C1 segment of cervical spinal cord (tissue), 14 donors: ENCODE measurements around the gene SMARCB1.

Experiments
- DNase-seq, 14 donors: peaks; one replicate each; lab custom pipeline; 2025; lab: John Stamatoyannopoulos, UW

SMARCB1 gene

DNA sequence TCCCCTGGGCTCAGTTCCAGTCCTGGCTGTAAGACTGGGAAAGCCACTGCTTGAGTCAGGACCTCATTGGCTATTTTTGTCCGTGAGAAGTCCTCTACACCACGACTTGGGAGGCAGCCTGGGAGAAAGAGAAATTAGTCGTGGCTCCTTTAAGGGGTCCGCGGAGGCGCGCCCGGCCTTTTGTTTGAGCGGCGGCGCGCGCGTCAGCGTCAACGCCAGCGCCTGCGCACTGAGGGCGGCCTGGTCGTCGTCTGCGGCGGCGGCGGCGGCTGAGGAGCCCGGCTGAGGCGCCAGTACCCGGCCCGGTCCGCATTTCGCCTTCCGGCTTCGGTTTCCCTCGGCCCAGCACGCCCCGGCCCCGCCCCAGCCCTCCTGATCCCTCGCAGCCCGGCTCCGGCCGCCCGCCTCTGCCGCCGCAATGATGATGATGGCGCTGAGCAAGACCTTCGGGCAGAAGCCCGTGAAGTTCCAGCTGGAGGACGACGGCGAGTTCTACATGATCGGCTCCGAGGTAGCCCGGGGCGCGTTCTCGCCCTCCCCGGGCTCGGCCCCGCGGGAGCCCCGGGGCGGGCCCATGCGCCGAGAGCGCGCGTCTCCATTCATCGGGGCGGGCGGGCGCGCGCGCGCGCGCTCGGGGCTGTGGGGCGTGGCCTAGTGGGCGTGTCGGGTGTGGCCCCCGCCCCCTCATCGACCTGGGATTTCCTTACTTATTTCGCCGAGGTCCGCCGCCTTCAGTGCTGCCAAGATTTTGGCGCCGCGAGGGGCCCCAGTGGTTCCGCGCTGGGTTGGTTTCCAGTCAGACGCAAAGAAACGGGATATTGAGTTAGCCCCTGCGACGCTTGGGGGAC, at the start of gene SMARCB1:
Gene SMARCB1 (plus strand): TSS at position 215 of the 848 bp plus-strand sequence. CDS start 204 bp downstream, at position 419.
- DNase-seq, result peak in 13 of 14 donors; percentile 31 to 88 (median 75)

DNA sequence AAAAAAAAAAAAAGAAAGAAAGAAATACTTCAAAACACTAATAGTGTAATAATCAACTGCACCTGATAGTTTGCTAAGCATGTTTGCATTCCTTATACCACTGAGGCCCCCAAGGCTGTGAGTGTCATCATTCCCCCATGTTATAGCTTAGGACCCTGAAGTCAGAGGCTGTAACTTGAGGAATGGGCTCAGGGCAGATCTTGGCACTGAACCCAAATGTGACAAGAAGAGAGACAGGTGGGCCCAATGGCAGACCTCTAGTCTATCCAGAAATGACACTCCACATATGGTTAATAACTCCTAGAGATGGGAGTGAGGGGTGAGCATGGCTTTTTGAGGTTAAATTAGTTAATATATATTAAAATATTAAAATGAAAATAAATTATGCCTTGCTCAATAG, 49.1 kb upstream of the SMARCB1 start:
- DNase-seq, result no peak

DNA sequence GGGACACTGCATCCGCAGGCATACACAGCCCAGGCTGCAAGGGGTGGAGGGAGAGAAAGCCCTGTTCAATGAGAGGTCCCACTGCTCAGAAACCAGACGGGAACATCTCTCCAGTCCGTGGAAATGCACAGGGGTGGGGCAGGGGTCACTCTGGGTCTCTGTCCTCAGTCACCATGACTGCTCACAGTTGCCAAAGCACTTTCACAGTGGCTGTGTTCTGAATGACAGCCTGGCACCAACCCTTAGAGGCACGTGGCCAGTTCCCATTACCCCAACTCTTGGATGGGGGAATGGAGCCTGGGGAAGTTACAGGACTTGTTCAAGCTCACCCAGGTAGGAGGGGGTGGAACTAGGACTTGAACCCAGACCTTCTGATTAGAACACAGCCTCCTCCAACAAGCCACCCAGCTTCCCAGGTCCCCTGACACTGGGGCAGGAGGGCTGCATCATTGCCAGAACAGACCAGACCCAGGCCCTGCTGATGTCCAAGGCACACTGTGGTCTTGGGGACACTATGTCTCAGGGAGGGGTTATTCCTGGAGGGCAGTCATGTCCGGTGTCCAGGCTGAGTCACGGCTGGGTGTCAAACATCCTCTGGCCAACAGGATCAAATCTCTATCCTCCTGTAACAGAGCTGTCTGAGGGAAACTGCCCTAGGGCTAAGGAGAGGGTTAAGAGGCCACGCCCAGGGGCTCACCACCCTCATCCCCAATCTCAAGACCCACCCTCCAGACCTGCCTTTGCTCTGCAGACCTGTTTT, 44.1 kb upstream of the SMARCB1 start:
- peak in 1 of 14 donors; percentile 61 for DNase-seq

DNA sequence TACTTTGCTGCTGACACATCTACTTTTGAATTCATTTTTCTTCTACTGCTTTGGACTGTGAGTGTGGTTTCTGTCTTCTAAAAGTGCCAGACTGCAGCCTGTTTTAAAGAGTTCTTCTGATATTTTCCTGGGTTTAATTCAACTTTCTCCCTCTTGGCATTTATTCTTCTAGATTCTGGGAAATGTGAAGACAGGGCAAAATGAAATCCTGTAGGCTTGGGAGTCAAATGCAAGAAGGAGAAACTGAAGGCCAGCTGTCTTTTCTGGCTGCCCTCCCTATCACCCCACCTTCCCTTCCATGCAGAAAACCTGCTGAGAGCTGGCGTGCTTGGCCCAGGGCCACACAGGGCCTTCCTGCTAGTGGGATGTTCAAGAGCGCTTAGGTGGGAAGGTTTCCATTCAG, 43.5 kb upstream of the SMARCB1 start:
- peak in 1 of 14 donors; percentile 56 for DNase-seq

DNA sequence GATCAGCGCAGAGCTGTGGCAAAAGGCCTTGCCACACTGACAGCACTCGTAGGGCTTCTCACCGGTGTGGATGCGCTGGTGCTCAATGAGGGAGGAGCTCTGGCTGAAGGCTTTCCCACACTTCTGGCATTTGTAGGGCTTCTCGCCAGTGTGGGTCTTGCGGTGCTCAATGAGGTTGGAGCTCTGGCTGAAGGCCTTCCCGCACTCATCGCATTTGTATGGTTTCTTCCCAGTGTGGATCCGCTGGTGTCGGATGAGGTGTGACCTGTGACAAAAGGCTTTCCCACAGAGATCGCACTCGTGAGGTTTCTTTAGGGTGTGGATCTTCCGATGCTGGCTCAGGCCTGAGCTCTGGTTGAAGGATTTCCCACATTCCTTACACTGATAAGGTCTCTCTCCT, 42.8 kb upstream of the SMARCB1 start:
- no peak for DNase-seq

DNA sequence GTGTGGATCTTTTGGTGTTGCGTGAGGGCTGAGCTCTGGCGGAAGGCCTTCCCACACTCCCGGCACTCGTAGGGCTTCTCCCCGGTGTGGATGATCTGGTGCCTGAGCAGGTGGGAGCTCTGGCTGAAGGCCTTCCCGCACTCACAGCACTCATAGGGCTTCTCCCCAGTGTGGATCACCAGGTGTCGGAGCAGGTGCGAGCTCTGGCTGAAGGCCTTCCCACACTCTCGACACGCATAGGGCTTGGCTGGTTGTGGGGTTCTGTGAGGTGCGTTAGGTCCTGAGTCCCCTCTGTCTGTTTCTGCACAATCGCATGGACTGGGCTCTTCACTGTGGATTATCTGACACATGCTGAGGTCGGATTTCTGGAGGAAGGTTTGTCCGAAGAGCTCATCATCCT, 42.3 kb upstream of the SMARCB1 start:
- no peak for DNase-seq

DNA sequence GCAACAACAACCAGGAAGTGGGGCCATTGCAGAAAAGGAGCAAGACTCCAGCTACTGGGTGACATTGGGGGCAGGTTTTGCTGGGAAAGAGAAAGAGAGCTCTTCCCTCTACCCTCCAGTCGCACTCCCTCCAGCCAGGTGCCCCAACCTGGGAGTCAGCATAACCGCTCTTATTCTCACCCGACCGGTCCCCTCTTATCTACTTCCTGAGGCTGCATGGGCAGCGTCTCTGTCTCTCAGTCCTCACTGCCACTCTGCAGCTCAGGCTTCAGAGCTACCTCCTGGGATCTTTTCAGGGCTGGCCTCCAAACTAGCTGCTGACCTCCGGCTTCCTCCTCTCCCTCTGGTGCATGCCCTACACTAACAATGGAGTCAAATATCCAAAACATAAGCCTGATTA, 41.0 kb upstream of the SMARCB1 start:
- no peak for DNase-seq

DNA sequence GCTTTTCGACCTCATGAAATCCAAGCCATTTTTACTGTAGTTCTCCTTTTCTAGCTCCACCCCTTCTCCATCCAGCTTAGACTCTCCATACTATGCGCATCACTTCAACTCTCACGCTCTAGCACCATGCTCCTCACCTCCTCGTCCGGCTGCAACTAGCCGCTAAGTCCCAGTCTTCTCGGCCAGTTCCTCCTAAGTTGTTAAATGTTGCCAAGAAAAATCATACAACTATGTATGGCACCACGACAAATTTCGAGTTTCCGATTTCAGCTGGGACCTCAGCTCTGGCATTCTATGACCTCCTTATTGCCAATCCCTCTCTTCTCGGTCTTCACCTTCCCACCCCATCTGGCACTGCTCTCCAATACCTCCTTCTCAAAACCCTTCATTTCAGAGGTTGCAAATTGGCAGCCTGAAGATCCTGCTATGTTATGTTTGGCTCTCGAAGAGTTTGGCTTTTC, 36.9 kb upstream of the SMARCB1 start:
- DNase-seq, result no peak

DNA sequence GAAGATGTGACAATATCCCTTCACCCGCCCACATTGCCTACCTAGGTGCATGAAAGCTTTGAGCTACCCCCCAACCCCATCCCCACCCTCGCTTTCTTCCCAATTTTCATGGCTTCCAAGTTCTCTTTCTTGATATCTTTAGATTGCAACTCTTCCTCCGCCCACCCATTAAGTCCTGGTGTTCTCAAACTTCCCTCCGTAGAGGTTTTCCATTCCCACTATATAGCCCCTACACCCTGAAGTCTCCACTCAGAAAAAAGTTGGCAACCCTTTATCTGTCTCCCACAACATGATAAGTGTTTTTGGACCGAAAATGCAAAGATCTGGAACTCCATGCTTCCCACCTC, 36.4 kb upstream of the SMARCB1 start:
- DNase-seq, result no peak

DNA sequence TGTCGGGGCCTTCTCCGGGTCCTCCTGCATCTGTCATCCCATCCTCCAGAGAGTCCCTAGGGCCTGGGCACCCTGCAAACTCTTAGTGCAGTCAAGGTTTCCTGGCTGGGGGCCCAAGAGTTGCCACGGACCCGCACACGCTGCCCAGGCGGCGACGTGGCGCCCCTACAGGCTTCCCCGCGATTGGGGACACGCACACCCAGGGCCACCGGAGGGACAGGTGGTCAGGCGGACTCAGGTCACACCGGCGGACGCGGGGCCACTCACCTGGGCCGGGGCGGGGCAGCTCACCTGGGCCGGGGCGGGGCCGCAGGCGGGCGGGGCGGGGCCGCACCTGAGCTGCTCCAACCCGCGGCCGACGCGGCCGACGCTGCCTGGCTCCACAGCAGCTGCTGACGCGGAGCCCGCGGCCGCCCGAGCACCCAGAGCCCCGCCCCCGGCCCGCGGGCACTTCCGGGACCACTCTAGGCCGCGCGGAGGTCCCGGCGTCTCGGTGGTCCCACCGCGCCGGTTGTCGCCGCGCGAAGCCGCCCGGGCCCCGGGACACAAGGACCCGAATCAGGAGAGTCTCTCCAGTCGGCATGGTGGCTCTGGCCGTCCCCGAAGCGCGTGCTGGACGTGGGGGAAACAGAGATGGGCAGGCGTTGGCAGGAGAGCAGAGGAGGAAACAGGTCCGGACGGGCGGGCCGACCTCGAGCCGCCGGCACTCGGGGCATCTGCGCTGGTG, 35.9 kb upstream of the SMARCB1 start, which contains the start of gene ZNF70:
Gene ZNF70 (minus strand): TSS at position 399 of the 727 bp plus-strand sequence. CDS start 5,972 bp downstream, outside the sequence.
- peak in 13 of 14 donors; percentile 28 to 84 (median 61) for DNase-seq

DNA sequence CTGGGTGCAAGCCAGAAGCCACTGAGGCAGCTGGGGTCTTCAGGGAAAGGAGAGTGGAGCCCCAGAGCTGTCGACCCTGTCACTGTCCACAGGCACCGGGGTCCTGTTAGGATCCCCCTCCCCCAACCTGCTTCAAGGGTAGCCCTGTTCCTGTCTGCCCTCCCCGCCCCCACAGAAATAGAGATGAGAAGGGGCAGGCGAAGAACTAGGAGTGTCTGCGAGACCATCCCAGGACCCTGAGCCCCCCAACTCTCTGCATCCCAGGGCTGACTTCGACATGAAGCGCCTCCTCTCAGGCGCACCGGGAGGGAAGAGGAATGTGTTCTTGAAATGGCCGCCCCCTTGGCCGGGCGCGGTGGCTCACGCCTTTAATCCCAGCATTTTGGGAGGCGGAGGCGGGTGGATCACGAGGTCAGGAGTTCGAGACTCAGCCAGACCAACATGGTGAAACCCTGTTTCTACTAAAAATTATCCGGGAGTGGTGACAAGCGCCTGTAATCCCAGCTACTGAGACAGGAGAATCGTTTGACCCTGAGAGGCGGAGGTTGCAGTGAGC, 35.2 kb upstream of the SMARCB1 start:
- DNase-seq, result peak in 3 of 14 donors; percentile 58 to 60 (median 59)

DNA sequence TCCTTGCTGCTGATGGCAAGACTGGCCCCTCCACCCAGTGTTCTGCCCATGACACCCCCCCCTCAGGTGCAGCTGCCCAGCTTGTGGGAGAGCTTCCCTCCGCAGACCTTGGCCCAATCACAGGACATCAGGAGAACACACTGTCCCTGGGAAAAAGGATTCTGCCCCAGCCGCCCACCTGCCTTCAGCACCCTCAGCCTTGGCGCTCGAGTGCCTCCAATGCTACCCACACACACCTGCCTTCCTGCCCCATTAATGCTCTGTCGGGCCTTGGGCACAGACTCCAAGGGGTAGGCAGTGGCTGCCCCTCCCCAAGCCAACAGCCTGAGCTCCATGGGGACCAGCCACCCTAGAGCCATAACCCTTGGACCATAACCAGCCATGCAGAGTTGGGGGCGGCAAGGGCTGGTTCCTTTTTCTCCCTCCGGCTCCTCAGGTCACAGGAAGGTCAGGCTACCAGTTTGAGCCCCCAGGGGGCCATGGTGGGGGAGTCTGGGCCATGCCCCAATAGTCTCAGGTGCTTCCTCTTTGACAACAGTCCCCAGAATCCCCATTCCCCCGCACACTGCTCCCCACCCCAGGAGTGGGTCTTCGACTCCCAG, 34.6 kb upstream of the SMARCB1 start:
- DNase-seq, result no peak

DNA sequence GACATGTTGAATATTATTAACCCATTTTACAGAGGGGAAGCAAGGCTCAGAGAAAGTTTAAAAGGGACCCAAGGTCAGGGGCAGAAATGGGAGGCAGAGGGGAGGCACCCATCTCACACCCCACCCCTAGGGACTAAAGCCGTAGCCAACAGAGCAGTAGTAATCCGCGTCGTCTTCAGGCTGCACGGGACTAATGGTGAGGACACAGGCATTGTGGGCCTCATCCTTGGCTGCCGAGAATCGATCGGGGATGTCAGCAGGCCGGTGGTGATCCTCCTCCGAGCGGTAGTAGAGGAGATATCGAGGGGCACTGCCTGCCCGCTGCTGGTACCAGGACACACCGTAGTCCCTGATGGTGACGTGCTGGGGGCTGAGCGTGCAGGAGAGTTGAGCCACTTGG, 34.0 kb upstream of the SMARCB1 start:
- DNase-seq, result no peak

DNA sequence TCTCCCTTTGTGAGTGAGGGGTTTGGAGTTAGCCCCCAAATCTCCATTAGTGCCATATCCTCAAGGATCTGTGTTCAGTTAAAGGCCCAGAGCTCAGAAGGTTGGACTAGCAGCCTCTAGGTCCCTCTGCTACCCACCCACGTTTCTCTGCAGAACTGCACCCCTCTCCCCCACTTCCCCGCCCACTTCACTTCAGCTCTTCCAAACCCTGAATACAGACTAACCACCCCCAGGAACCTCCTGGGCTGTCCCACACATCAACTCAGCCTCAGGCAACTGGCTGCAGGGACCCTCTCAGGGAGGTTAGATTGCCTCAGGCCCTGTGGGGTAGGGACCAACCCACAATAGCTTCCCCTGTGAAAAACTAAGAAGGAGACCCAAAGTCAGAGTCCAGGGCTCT, 33.4 kb upstream of the SMARCB1 start:
- DNase-seq, result no peak

DNA sequence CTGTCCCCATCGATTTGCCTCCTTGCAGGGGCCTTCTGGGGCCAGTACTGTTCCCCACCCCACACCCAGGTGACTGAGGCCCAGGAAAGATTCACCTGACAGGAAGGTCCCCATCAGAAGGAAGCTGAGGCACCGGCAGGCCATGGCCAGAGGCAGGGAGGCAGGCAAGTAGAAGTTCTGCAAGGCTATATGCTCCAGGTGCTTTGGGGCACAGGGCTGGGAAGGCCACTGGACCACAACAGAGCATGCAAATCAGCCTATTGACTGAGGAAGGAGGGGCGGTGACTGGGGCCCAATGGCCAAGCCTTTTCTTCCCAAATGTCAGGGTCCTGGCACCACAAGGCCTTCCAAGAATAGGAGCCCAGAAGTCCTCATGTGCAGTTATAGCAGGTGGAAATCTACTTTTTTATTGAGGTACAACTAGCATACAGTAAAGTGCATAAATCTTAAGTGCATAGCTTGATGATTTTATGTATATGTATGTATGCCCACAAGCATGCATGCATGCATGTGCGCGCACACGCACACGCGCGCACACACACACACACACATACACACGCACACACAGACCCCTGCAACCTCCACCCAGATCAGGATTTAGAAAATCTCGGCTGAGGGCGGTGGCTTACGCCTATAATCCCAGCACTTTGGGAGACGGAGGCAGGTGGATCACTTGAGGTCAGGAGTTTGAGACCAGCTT, 32.4 kb upstream of the SMARCB1 start, which contains the start of gene VPREB3:
Gene VPREB3 (minus strand): TSS at position 206 of the 700 bp plus-strand sequence. CDS start 62 bp downstream, at position 144.
- DNase-seq, result no peak

DNA sequence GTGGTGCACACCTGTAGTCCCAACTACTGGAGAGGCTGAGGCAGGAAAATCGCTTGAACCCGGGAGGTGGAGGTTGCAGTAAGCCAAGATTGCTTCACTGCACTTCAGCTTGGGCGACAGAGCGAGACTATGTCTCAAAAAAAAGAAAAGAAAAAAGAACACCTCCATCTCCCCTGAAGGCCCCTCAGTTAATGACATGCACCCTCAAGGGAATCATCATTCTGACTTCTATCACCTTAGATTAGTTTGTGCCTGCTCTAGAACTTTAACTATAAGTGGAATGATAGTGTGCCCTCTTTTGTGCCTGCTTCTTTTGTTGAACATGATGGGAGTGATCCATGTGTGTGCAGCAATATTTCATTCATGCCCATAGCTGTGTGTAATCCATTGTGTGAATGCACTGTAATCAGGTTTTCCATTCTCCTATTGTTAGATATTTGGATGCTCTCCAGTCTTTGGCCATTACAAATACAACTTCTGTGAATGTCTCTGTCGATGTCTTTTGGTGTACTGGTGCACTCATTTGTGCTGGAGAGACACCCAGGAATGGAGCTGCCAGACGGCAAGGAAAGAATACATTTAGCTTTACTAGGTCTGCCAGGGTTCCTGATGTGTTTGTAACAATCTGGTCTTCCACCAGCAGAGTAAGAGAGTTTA, 31.7 kb upstream of the SMARCB1 start:
- no peak for DNase-seq

DNA sequence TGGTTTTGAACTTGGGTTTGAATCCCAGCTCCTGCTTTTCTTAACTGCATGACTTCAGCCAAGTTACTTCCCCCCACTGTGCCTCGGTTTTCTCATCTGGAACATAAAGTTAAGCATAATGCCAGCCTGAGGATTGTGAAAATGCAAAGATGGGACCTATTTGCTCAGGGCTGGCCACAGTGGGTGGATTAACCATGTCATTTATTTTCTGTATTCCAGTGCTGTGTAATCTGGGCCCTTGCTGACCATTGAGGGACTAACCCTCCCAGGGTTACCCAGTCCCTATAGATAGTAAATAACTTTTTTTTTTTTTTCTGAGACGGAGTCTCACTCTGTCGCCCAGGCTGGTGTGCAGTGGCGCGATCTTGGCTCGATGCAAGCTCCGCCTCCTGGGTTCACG, 31.1 kb upstream of the SMARCB1 start:
- no peak for DNase-seq

DNA sequence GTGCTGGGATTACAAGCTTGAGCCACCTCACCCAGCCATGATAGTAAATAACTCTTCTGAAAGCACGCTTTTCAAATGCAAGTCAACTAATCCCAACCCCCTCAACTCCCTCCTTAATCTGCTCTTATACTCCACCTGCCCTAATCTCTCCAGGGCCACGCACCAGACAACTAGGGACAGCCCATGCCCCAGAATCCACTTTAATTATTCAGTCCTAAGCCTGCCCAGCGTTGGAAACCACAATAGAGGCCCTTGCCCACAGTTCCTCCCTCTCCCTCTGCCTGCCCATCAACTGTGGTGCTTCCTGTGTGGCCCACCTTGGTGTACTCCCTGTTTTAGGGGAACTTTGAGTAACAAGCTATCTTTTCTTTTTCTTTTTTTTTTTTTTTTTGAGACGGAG, 29.9 kb upstream of the SMARCB1 start:
- no peak for DNase-seq

DNA sequence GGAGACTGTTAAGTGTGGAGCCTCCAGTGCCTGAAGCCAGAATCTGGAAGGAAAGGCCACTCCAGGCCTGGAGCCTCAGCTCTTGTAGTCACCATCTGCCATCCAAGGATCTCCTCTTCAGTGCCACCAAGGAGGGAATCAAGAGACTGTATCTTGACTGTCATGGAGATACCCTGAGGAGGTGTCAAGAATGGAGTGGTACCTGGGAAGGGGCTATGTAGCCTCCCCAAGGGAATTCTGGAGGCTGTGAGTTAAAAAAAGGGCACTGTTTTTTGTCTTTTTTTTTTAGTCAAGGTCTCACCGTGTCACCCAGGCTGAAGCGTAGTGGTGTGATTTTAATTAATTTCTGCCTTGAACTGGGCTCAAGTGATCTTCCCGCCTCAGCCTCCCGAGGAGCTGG, 27.2 kb upstream of the SMARCB1 start:
- DNase-seq, result no peak

DNA sequence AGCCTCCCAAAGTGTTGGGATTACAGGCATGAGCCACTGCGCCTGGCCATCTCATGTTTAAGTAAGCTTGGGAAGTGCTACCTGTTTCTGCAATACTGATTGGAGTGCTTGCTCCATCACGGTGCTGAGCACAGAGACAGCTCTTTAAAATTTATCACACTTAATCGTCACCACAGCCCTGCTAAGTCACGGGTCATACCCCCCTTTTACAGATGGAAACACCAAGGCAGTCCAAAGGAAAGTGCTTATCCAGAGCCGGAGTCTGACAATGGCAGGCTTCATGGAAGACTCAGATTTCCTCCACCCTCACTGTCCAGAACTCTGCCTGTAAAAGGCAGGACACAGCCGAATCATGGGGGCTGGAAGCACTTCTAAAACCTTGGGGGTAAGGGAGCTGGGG, 26.7 kb upstream of the SMARCB1 start:
- DNase-seq, result no peak
